GM12873 (cell line): ENCODE measurements around the gene GPR152.

Experiments used
- CTCF ChIP-seq: IDR thresholded peaks from 2 replicates; pipeline ENCODE4 v1.5.1; 2012; ENCODE audit warnings: low read depth, mild to moderate bottlenecking, moderate library complexity, low read length, control low read depth; ENCODE audit not compliant: insufficient read depth; ENCODE audit errors: missing control alignments

Gene GPR152

GRCh38 chr11:67433536-67434394, 18.8 kb downstream of the GPR152 start:
- TF ChIP-seq CTCF, result no peak

GRCh38 chr11:67432655-67433349, 19.7 kb downstream of the GPR152 start:
- TF ChIP-seq CTCF, result no peak

GRCh38 chr11:67431346-67432249, 20.9 kb downstream of the GPR152 start:
- no peak for TF ChIP-seq CTCF

- TF ChIP-seq CTCF, result no peak
These were observed 22.8 kb downstream of the GPR152 start for GRCh38 chr11:67429722-67430121.

- no peak for TF ChIP-seq CTCF
These were observed 23.4 kb downstream of the GPR152 start for GRCh38 chr11:67429038-67429668.

- TF ChIP-seq CTCF, result no peak
These were observed 24.2 kb downstream of the GPR152 start, which contains the start of gene RPS6KB2 for GRCh38 chr11:67428052-67429001. Gene RPS6KB2, plus strand, starts transcription at chr11:67428494. Its CDS starts 52 bp downstream, at chr11:67428546.
